CD4-positive, alpha-beta T cell treated with Interleukin-1 beta for 1 hour (primary cell): Measurements from ENCODE around the gene CDKN2B.

Experiments used
- DNase-seq, 2 donors: peaks; one replicate each; pipeline ENCODE4 v3.0.0-alpha.2; 2020 to 2022

CDKN2B gene

DNA sequence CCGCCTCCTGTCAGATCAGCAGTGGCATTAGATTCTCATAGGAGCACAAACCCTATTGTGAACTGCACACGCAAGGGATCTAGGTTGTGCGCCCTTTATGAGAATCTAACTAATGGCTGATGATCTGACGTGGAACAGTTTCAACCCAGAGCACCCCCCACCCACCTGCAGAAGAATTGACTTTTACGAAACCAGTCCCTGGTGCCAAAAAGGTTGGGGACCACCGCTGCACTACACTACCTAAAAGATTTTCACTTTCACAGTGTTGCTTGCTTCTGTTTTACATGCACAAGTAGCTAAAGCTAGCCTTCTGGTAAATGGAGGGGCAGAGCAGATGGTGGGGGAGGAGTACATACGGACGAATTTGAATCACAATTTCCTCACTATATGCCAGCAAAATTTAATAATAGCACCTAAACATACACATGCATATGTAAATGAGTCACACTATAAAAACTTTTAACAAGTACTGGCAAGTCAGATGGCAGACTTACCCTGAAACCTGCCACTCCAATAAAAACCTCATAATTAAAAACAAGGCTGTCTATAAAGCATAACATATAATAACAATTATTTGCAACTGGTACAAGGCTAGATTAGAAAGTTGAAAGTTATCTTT, 24.0 kb upstream of the CDKN2B start:
- no peak for DNase-seq

DNA sequence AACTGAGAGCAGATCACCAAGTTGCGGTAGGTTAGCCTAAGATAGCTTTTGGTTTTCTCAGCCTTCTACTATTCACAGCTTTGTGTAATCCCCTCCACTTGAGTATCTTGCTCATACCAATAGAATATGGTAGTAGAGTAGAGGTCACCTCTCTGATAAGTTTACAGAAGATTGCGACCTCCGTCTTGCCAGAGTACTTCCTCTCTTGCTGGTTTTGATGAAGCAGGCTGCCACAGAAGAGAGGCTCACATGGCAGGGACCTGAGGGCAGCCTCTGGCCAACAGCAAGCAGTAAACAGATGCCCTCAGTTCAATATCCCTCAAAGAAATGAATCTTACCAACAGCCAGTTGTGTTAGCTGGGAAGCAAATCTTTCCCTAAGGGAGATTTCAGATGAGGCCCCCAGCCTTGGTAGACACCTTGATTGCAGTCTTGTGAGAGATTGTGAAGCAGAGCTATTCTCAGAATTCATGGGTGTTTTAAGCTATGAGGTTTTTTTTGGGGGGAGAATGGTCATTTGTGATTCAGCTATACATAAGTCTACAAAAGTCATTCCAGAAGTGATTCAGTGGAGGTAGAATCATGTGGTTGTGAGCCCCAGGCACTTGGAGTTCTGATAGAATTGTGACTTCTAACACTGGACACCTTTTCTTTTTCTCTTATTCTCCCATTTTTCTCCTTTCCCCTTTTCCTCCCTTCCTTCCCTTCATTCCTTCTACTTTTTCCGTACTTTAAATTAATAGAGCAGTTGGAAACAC, 22.7 kb upstream of the CDKN2B start:
- no peak for DNase-seq

DNA sequence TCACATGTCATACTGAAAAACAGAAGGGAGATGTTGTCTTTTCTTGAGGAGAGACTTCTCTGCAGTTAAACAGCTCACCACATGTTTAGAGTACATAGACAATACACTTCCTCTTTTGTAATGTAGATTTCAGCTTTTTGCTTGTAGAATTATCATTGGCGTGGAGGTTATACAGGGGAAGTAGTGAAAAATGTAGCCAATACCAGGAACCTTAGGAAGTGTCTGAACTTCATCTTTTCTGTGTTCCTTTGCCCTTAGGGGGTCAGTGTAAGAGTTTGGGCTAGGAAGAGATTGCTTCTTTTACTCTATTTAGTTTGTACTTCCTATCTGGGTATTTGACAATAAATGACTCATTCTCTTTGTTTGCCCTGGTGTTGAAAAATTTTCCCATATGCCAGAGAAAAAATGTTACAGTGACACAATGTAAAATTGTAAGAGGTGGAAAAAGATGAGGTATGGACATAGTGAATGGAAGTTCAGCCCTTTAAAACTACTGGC, 21.0 kb upstream of the CDKN2B start:
- DNase-seq = no peak

DNA sequence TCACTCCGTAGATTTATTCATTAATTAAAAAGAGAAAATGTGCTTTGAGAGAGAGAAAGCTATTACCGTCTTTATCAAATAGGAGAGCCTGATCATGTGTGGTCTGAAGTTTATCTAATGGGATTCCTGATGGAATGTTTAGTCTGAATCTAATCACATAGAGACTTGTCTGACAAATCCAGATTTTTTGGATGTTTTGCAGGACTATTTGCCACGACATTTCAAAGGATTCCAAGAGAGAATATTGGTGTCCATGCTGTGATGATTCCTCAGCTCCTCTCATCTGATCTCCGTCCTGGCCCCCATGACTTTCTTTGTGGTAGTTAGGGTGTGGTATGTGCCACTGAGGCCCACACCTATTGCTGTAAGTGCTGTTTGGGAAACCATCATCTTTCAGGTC, 20.1 kb upstream of the CDKN2B start:
- no peak for DNase-seq

DNA sequence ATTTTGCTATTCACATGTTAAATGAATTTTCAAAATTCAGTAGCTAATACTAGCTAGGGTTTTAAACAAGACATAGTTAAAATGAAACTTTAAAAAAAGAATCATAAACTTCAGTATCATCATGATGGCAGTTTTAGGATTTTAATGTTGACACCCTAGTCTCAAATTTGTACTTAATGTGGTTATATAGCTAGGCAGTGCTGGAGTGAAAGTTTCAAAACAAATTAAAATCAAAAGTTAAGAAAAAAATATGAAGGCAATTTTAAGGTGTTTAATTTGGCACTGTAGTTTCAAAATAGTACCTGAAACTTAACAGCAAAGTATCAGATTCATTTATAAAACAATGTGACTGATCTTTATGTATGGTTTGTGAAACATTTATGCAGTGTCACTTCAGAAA, 19.3 kb upstream of the CDKN2B start:
- DNase-seq = no peak

DNA sequence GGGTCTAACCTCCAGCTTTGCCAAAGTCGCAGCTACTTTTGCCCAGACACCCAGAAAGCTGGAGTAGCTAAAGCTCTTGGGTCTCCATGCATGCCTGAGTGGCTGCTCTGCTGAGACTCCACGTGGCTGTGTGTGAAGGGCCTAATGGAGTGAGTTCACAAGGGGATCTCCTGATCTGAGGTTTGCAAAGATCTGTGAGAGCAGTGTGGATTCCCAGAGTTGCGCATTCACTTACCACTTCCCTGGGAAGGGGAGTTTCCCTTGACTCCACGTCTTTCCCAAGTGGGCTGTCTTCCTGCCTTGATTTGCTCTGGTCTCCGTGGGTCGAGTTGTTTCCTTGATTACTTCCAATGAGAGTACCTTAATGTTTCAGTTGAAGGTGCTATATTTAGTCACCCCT, 17.6 kb upstream of the CDKN2B start:
- no peak for DNase-seq

DNA sequence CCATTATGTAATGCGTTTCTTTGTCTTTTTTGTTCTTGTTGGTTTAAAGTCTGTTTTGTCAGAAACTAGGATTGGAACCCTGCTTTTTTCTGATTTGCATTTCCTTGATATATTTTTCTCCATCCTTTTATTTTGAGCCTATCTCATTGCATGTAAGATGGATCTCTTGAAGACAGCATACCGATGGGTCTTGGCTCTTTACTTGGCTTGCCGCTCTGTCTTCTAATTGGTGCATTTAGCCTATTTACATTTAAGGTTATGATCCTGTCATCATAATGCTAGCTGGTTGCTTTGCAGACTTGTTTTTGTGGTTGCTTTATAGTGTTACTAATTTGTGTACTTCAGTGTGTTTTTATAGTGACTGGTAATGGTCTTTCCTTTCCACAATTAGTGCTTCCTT, 13.3 kb upstream of the CDKN2B start:
- DNase-seq = no peak

DNA sequence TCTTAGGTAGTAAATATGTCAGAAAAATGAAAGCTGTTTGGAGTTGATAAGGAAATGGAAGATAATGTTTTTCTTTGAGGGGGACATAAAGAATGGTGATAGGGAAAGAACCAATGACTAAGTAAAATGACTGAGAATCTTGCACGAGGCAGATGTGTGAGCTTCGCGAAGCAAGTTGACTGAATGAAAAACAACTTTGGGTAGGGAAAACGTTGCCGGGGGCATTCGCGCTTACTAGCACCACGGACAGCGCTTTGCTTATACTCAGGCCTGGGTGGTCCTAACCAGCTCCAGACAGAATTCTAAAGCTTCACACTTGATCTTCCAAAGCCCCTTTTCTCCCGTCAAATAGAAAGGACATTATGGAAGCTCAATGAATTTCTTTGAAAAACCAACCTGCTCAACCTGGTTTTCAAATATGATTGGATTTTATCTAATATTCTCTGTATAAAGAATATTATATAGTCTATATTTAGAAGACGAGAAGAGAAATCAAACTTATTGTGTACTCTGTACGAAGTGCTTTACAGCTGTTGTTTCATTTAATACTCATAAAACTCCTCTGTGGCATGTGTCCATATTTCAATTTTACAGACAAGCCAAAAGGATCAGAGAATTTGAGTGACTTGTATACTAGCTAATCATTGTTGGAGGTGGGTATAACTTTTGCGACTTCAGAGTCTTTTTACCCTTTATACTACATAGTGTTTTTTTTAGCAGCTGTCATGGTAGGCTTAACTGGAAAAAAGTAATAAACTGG, 1.9 kb upstream of the CDKN2B start:
- no peak for DNase-seq

DNA sequence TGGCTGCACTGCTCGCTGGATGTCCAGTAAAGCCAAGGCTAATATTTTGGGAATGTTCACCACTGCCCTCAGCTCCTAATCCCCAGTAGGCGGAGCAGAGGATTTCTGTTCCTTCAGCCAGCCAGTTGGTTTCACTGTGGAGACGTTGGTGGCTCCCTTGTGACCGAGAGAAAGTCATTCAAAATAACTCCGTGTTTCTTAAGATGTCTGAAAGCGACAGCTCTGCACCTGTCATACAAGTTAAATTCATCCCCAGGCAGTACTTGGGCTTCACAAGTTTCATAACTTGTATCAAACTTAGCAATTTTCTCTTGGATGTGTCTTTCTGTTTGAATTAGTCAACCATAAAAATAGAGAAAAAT, 382 bp upstream of the CDKN2B start:
- DNase-seq = no peak

DNA sequence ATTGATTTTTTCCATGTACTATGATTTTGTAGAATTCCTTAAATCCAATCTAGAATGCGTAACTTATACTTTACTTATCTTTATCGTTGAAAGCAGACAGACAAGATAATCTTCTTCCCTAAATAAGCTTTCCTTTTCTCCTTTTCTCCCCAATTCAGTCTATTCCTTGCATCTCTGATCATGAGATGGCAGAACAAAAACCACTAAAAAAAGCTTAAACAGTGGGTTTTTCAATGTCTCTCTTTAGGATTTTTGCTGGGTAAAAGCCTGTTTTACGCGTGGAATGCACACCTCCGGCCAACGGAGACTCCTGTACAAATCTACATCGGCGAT, 755 bp downstream of the CDKN2B start:
- no peak for DNase-seq

DNA sequence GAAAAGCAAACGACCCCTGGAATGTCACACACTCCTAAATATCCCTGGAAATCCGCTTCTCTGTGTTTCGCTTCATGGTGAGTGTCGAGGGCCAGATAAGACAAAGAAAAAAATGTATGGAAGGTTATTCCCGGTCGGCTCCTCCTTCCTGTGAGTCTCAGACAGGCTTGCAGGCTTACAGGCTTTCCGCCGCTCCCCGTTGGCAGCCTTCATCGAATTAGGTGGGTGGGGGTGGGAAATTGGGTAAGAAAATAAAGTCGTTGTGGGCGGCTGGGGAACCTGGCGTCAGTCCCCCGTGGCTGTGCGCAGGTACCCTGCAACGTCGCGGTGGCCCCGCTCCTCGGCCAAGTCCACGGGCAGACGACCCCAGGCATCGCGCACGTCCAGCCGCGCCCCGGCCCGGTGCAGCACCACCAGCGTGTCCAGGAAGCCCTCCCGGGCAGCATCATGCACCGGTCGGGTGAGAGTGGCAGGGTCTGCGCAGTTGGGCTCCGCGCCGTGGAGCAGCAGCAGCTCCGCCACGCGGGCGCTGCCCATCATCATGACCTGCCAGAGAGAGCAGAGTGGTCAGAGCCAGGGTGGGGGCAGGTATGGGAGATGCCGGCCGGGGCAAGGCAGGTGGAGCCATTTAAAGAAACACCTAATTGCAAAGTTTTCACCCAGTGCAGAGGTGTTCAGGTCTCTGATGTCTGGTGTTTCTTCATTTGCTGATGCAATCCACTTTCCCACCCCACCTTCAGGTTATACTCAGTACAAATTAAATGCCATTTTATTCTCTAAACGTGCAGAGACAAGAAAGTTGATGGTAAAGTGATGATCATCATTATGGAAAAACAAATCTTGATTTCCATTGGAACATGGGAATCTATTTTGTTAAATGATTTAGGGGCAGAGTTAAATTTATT, 3.2 kb downstream of the CDKN2B start:
- DNase-seq = no peak

DNA sequence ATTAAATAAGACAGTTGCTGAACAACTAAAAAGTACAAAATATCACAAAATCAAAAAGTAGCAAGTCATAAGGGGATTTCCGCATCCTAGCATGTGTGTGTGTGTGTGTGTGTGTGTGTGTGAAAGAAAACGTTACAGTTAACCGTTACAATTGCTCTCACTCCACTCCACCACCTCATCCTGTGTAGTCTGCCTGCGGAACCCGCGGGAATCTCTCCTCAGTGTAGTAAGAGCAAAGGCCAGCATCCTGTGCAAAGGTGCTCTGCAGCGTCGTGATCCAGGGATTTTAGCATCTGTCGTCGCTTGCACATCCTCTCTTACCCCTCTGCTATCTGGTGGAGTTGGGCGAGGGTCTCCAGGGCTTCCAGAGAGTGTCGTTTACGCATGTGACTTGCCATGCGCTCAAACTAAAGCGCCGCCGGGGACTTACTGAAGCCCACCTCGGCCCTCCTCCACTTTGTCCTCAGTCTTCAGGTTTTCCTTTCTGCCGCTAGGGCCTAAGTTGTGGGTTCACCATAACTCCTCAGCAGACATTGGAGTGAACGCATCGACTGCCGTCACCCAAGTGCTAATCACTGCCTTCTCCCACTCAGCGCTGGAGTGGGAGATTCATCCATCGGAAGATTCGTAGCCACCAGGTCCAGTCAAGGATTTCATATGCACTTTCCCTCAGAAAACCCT, 3.9 kb downstream of the CDKN2B start:
- peak in 1 of 2 donors; percentile 30 for DNase-seq

DNA sequence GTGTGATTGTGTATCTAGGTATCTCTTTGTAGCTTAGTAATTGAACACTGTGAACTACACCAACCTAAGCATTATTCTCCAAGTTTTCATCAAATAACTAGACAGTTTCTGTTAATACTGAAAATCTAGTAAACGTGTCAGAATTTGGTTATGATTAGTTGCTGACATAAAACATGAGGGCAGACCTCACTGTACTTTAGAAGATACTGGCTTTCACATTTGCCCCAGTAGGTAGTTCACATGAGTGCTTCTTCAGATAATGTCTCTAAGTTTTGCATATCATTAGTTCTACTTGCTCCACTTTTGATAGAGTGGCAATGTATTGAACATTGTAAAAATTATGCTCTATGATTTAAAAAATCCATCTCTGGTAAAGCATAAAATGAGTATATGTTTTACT, 7.1 kb downstream of the CDKN2B start:
- DNase-seq = no peak

DNA sequence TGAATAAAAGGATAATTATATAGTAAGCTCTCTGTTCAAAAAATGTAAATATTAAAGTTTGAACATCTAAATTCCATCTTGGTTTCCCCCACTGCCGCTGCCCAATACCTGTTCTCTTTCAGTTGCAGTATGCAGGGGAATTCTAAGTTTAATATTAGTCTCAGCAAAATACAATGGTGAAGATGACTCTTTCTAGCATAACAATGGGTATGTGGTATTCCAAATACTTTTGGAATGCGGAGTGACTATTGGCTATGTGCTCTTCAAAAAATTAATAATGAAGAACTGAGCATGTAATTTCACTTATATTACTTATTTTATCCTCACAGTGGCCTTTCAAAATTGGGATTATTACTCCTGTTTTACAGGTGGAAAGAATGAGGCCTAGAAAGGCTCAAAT, 11.1 kb downstream of the CDKN2B start:
- no peak for DNase-seq

DNA sequence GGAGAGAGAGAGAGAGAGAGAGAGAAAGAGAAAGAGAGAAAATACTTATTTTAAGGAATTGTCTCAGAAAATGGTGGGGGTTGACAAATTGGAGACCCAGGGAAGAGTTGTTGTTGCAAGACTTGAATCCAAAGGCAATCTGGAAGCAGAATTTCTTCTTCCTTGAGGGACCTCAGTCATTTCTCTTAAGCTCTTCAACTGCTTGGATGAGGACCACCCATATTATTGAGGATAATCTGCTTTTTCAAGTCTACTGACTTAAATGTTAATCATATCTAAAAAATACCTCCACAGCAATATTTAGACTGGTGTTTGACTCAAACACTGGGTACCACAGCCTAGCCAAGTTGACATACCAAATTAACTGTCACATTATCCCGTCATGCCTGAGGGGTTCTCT, 11.6 kb downstream of the CDKN2B start:
- no peak for DNase-seq

DNA sequence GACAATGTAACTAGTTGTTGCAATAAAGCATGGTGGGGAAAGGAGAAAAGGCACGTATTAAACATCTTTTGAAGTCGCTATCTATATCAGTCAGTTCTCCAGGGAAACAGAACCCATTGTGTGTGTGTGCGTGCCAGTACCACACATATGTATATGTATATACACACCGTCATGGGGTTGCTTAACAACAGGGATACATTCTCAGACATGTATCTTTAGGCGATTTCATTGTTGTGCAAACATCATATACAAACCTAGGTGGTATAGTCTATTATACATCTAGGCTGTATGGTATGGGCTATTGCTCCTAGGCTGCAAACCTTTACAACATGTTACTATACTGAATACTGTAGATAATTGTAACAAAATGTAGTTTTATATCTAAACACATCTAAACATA, 12.2 kb downstream of the CDKN2B start:
- no peak for DNase-seq

DNA sequence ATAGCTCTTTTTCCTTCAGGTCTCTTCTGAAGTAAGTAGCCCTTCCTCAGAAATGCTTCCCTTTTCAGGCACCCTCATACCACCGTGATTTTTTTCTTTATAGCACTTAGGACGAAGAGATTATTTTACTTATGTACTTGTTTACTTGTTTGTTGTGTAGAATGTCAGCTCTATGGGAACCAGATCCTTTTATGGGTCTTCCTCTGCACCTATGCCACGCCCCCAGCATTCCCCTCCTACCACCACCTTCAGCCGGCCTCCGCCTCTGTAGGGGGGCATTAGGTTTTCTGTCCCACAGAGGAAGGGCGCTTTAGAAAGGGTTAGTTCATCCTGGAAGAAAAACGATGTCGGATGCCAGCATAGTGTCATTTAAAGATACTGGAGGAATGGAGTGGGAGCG, 12.7 kb downstream of the CDKN2B start:
- no peak for DNase-seq

DNA sequence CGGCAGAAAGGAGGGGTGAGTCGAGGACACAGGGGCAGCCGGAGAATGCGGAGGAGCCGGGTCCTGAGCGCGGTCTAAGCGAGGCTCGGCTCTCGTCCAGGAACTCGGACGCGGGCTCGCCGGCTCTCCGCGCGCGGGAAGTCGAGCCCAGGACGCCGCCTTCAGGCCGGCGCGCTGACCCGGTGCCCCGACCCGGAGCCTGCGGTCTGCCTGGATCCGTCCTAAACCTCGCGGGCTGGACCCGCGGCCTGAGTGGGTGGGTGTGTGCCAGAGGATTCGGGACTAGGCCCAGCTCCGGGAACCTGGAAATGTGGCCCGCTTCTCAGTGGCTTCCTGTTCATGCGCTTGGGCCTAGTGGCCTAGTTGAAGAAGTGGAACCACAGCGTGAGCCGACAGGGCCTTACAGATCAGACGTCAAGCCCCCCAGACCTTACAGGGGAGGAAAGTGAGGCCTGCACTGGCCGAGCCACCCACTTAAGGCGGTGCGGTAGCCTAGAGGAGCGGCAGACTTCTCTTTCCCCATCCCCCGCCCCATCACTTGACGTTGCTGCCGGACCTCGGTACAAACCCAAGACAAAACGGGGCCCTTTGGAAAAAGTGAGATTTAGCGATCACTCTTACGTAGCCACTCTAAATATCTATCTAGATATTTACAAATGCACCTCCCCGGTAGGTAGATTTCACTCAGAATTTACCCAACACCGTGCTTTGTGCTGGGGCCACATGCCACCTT, 13.3 kb downstream of the CDKN2B start:
- DNase-seq = peak in 1 of 2 donors; percentile 23

DNA sequence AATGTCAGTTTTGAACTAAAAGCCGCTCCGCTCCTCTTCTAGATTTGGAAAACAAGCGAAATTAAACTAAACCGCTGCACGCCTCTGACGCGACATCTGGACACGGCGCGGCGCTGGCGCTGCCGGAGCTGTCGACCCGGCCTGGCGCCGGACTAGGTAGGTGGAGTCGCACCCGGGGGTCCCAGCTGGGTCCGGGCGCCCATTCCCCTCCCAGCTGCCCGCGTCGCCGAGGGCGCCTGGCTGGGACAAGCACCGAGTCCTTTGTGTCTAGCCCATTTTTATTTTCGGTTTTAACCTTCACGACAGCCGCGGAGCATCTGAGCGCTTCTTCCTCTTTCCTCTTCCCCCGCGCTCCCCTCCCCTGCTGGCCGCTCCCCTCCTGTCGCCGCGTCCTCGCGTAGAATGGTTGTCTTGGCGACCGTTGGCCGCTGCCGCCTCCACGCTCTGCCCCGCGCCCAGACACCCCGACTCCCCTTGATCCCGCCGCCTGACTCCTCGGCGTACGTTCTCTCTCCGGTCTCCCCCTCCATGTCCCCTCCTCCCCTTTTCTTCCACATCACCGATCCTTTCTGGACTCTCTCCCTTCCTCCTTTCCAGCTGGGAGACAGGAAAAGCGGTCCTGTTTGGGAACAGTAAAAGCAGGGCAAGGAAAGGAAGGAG, 14.0 kb downstream of the CDKN2B start:
- DNase-seq = peak; percentile 88

DNA sequence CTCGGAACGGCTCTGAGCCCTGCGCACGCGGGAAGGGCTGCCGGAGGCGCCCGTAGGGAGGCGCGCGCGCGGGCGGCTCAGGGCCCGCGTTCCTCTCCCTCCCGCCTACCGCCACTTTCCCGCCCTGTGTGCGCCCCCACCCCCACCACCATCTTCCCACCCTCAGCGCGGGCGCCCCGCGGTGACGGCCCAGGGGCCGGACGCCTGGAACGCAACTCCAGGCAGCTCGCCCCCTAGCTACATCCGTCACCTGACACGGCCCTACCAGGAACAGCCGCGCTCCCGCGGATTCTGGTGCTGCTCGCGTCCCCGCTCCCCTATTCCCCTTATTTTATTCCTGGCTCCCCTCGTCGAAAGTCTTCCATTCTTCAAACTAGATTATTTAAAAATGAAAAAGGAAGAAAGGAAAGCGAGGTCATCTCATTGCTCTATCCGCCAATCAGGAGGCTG, 14.5 kb downstream of the CDKN2B start, which contains the start of gene CDKN2B-AS1:
Gene CDKN2B-AS1, plus strand, starts transcription at position 236 of the 450 bp plus-strand sequence.
- DNase-seq = peak; percentile 49 to 58
